PFSK-1 (cell line): ENCODE data around the gene RHBG.

Experiments used
- POLR2AphosphoS5 ChIP-seq: IDR thresholded peaks from 2 replicates; pipeline ENCODE4 v1.6.1; 2012; ENCODE audit warnings: low read depth, mild to moderate bottlenecking, control low read depth, low read length, moderate library complexity
- SIN3A ChIP-seq: IDR thresholded peaks from 2 replicates; pipeline ENCODE4 v1.6.1; 2012; ENCODE audit warnings: mild to moderate bottlenecking, low read length, moderate library complexity, borderline replicate concordance; ENCODE audit not compliant: insufficient read depth
- TAF1 ChIP-seq: IDR thresholded peaks from 2 replicates; pipeline ENCODE4 v1.6.1; 2012; ENCODE audit warnings: low read length, control low read depth, borderline replicate concordance; ENCODE audit not compliant: insufficient read depth

DNA sequence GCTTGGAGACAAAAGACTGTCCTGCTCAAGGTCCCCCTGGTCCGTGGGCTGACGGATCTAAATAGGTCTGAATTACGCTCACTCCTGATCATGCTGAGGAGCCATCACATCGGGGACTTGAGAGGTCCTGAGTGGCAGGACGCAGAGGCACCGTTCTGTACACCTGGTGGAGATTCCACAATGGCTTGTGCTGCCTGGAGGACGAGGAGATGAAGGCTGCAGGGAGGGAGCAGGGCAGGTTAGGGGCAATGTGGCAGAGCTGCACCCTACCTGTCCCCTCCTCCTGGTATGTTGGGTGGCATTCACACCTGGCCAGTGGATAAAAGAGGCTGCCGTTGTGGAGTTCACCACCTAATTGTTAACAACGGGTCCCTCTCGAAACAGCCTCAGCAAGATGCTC lies 38.7 kb downstream of the RHBG start:
- TF ChIP-seq SIN3A (no peak), POLR2AphosphoS5 (no peak), TAF1 (no peak)
